HG02852 (cell line): Measurements from ENCODE around the gene CELF4.

Experiments
- ATAC-seq: cut with Tn5 transposase; IDR thresholded peaks from one replicate; pipeline ENCODE4 v1.9.1; 2021; ENCODE audit warnings: mild to moderate bottlenecking, moderate library complexity; ENCODE audit not compliant: unreplicated experiment

The CELF4 gene

GRCh38 chr18:37447962-37448888 is 117.4 kb downstream of the CELF4 start:
- no peak for ATAC-seq

GRCh38 chr18:37445836-37446235 is 119.8 kb downstream of the CELF4 start:
- no peak for ATAC-seq

GRCh38 chr18:37445368-37445767 is 120.2 kb downstream of the CELF4 start:
- ATAC-seq = no peak

- ATAC-seq = no peak
Measured at GRCh38 chr18:37443325-37444055, 122.1 kb downstream of the CELF4 start.

GRCh38 chr18:37442477-37442876 is 123.1 kb downstream of the CELF4 start:
- no peak for ATAC-seq

- ATAC-seq = no peak
Measured at GRCh38 chr18:37441821-37442220, 123.8 kb downstream of the CELF4 start.

GRCh38 chr18:37440206-37440605 is 125.4 kb downstream of the CELF4 start:
- ATAC-seq = no peak

- no peak for ATAC-seq
Measured at GRCh38 chr18:37438417-37439180, 127.0 kb downstream of the CELF4 start.

GRCh38 chr18:37435996-37436395 is 129.6 kb downstream of the CELF4 start:
- no peak for ATAC-seq

GRCh38 chr18:37435150-37435867 is 130.3 kb downstream of the CELF4 start:
- ATAC-seq = no peak

GRCh38 chr18:37434161-37434860 is 131.3 kb downstream of the CELF4 start:
- no peak for ATAC-seq

GRCh38 chr18:37432436-37433195 is 133.0 kb downstream of the CELF4 start:
- no peak for ATAC-seq

GRCh38 chr18:37430357-37431076 is 135.1 kb downstream of the CELF4 start:
- no peak for ATAC-seq

GRCh38 chr18:37429791-37430190 is 135.8 kb downstream of the CELF4 start:
- ATAC-seq = no peak

- no peak for ATAC-seq
Measured at GRCh38 chr18:37428288-37428974, 137.2 kb downstream of the CELF4 start.

GRCh38 chr18:37426586-37426985 is 139.0 kb downstream of the CELF4 start:
- no peak for ATAC-seq

- no peak for ATAC-seq
Measured at GRCh38 chr18:37425222-37425621, 140.4 kb downstream of the CELF4 start.

GRCh38 chr18:37424507-37424906 is 141.1 kb downstream of the CELF4 start:
- ATAC-seq = no peak
